ENCODE results near the gene ZNF470. TPM values are rescaled to one million over a fixed set of nuclear protein-coding genes. Genes with fewer than 3 reads are reported as not detected.

ZNF470 gene
- total RNA-seq, 1 donor from 2014 or later = 8.0 TPM

- no peak overlapping the region for H3K27ac Mint-ChIP-seq
- peaks cover 76% of the 10 kb centered on the region for H3K36me3 Mint-ChIP-seq (ENCODE audit: insufficient read depth)
- peaks cover 4% of the 10 kb centered on the region for H3K4me1 Mint-ChIP-seq (ENCODE audit: low read depth)
- DNase-seq (ENCODE audit: low spot score, unreplicated experiment) = no peak
- H3K9me3 Mint-ChIP-seq (ENCODE audit: low read depth) = peaks cover 43% of the 10 kb centered on the region
- no peaks in the 10 kb centered on the region for H3K27me3 Mint-ChIP-seq
- TF ChIP-seq CTCF (IDR thresholded peaks at IDR 0.05; ENCODE audit: unreplicated experiment) = no peak
- H3K4me3 Mint-ChIP-seq (ENCODE audit: low read depth) = no peak overlapping the region
Observed at GRCh38 chr19:56543776-56544175, 23.5 kb upstream of the ZNF470 start.

GRCh38 chr19:56547535-56547934 is 19.7 kb upstream of the ZNF470 start:
- DNase-seq (ENCODE audit: low spot score, unreplicated experiment) = no peak
- Mint-ChIP-seq H3K36me3 (ENCODE audit: insufficient read depth) (peaks cover 76% of the 10 kb centered on the region), H3K27me3 (no peaks in the 10 kb centered on the region), H3K27ac (no peak overlapping the region), H3K9me3 (ENCODE audit: low read depth) (peaks cover 48% of the 10 kb centered on the region), H3K4me3 (ENCODE audit: low read depth) (no peak overlapping the region), H3K4me1 (ENCODE audit: low read depth) (no peaks in the 10 kb centered on the region)
- TF ChIP-seq CTCF (IDR thresholded peaks at IDR 0.05; ENCODE audit: unreplicated experiment) = no peak

GRCh38 chr19:56554272-56554869 is 12.9 kb upstream of the ZNF470 start:
- Mint-ChIP-seq H3K36me3 (ENCODE audit: insufficient read depth) (peaks cover 67% of the 10 kb centered on the region), H3K4me1 (ENCODE audit: low read depth) (no peaks in the 10 kb centered on the region), H3K27me3 (no peaks in the 10 kb centered on the region), H3K9me3 (ENCODE audit: low read depth) (peaks cover 64% of the 10 kb centered on the region), H3K4me3 (ENCODE audit: low read depth) (no peak overlapping the region), H3K27ac (no peak overlapping the region)
- no peak for DNase-seq (ENCODE audit: low spot score, unreplicated experiment)
- no peak for TF ChIP-seq CTCF (IDR thresholded peaks at IDR 0.05; ENCODE audit: unreplicated experiment)

- H3K4me1 Mint-ChIP-seq (ENCODE audit: low read depth) = no peaks in the 10 kb centered on the region
Observed at GRCh38 chr19:56562766-56563165, 4.5 kb upstream of the ZNF470 start.

GRCh38 chr19:56566904-56567273 is 379 bp upstream of the ZNF470 start:
- DNase-seq (ENCODE audit: low spot score, unreplicated experiment) = peak; percentile 25
- peaks cover 59% of the 10 kb centered on the region for H3K36me3 Mint-ChIP-seq (ENCODE audit: insufficient read depth)
- peak overlapping the region; percentile 96 for H3K27ac Mint-ChIP-seq
- no peak for TF ChIP-seq CTCF (IDR thresholded peaks at IDR 0.05; ENCODE audit: unreplicated experiment)
- peak overlapping the region; percentile 99 for H3K4me3 Mint-ChIP-seq (ENCODE audit: low read depth)
- peaks cover 49% of the 10 kb centered on the region for H3K9me3 Mint-ChIP-seq (ENCODE audit: low read depth)
- H3K4me1 Mint-ChIP-seq (ENCODE audit: low read depth) = no peaks in the 10 kb centered on the region
- no peaks in the 10 kb centered on the region for H3K27me3 Mint-ChIP-seq

More at GRCh38 chr19:56562766-56563165, 4.5 kb upstream of the ZNF470 start:
- Mint-ChIP-seq H3K27me3 (no peaks in the 10 kb centered on the region), H3K9me3 (ENCODE audit: low read depth) (peaks cover 61% of the 10 kb centered on the region), H3K27ac (no peak overlapping the region), H3K36me3 (ENCODE audit: insufficient read depth) (peaks cover 52% of the 10 kb centered on the region), H3K4me3 (ENCODE audit: low read depth) (no peak overlapping the region)
- DNase-seq (ENCODE audit: low spot score, unreplicated experiment) = no peak
- no peak for TF ChIP-seq CTCF (IDR thresholded peaks at IDR 0.05; ENCODE audit: unreplicated experiment)
